GM12878 (cell line): Measurements from ENCODE around the gene CCDC137. TPM values are rescaled to one million over a fixed set of nuclear protein-coding genes. Genes with fewer than 3 reads are reported as not detected.

Source experiments
- ATAC-seq: fragments of 200-7000 bp; cut with Tn5 transposase; 3 replicates; pipeline ENCODE4 v1.9.1; 2020; ENCODE audit warnings: mild to moderate bottlenecking, moderate library complexity
- BruUV-seq: library from RNA; stranded (reverse); fragments of 400-500 nt; replicated peaks from 2 replicates; lab custom pipeline; 2021; lab: Mats Ljungman, UMichigan
- CTCF ChIA-PET: fragments of 300-600 bp; sonication (Branson Sonifier 250); formaldehyde crosslinking; extraction: SDS; loops from one replicate; lab custom pipeline; 2021; ENCODE audit warnings: inconsistent platforms; lab: Yijun Ruan, JAX
- POLR2A ChIA-PET: fragments of 350-600 bp; formaldehyde crosslinking; extraction: SDS; loops from one replicate; lab custom pipeline; 2021; ENCODE audit warnings: inconsistent platforms; lab: Charles Lee
- RAD21 ChIA-PET: fragments of 300-600 bp; sonication (Branson Sonifier 250); formaldehyde crosslinking; loops from one replicate; lab custom pipeline; 2023; ENCODE audit warnings: antibody characterized with exemption; ENCODE audit not compliant: unreplicated experiment; lab: Charles Lee
- SMC1A ChIA-PET: fragments of 300-600 bp; sonication (Branson Sonifier 250); formaldehyde crosslinking; loops from one replicate; lab custom pipeline; 2023; ENCODE audit not compliant: unreplicated experiment, uncharacterized antibody; lab: Charles Lee
- DNase-seq: peaks from one replicate; pipeline ENCODE4 v3.0.0-alpha.2; 2011; ENCODE audit warnings: low read depth, low spot score
- FAIRE-seq: peaks from 3 replicates; lab custom pipeline; 2011; peaks lifted over from hg19 to GRCh38; lab: Jason Lieb, UNC
- H2AFZ ChIP-seq: 2 replicates; pipeline ENCODE4 v1.6.0; 2011; ENCODE audit warnings: low read depth, low read length, control low read depth; ENCODE audit not compliant: control insufficient read depth
- H3K27ac ChIP-seq: 2 replicates; pipeline ENCODE4 v1.5.1; 2011; ENCODE audit warnings: control low read depth; ENCODE audit not compliant: control insufficient read depth, insufficient read depth
- H3K27me3 ChIP-seq, 2 experiments: replicated peaks in 1 of 2; 2 replicates each; pipeline versions ENCODE4 v1.6.0 to v1.6.1; 2011; ENCODE audit warnings: low read length in 1 of 2; ENCODE audit not compliant: control insufficient read depth in 2 of 2, insufficient read depth in 2 of 2
- H3K36me3 ChIP-seq, 2 experiments: 2 replicates each; pipeline ENCODE4 v1.5.1; 2011; ENCODE audit warnings: low read length in 1 of 2; ENCODE audit not compliant: control insufficient read depth in 2 of 2, insufficient read depth in 2 of 2
- H3K4me1 ChIP-seq: 2 replicates; pipeline ENCODE4 v1.6.1; 2011; ENCODE audit warnings: mild to moderate bottlenecking, low read length, moderate library complexity, mixed read lengths; ENCODE audit not compliant: control insufficient read depth, insufficient read depth
- H3K4me2 ChIP-seq: 2 replicates; pipeline ENCODE4 v1.6.0; 2011; ENCODE audit warnings: control low read depth; ENCODE audit not compliant: control insufficient read depth, insufficient read depth
- H3K4me3 ChIP-seq: fragments of 200-600 bp; sonication (generic); 2 replicates; pipeline ENCODE4 v1.5.1; 2016
- H3K79me2 ChIP-seq: 2 replicates; pipeline ENCODE4 v1.6.0; 2011; ENCODE audit warnings: low read length; ENCODE audit not compliant: control insufficient read depth, insufficient read depth
- H3K9ac ChIP-seq: 2 replicates; pipeline ENCODE4 v1.8.0; 2011; ENCODE audit warnings: low read length, control low read depth, mixed read lengths; ENCODE audit not compliant: control insufficient read depth, insufficient read depth
- H3K9me3 ChIP-seq: replicated peaks from 3 replicates; pipeline ENCODE4 v1.5.1; 2011; ENCODE audit warnings: mild to moderate bottlenecking, low read length; ENCODE audit not compliant: control insufficient read depth, insufficient read depth
- H4K20me1 ChIP-seq: 2 replicates; pipeline ENCODE4 v1.6.0; 2011; ENCODE audit not compliant: control insufficient read depth, insufficient read depth
- ASH2L ChIP-seq: fragments of 300-600, 200-600 bp; sonication (generic); IDR thresholded peaks from 2 replicates; pipeline ENCODE4 v1.6.1; 2017; ENCODE audit warnings: low read depth, mild to moderate bottlenecking, borderline replicate concordance
- ATF3 ChIP-seq: IDR thresholded peaks from 2 replicates; pipeline ENCODE4 v1.6.1; 2011; ENCODE audit warnings: low read depth, mild to moderate bottlenecking, low read length, moderate library complexity, borderline replicate concordance; ENCODE audit errors: extremely low read depth
- ATF7 ChIP-seq: fragments of 450-650 bp; IDR thresholded peaks from 2 replicates; pipeline ENCODE4 v1.6.1; 2016; ENCODE audit warnings: low read depth, mild to moderate bottlenecking
- CREM ChIP-seq: IDR thresholded peaks from 2 replicates; pipeline ENCODE4 v1.6.1; 2014; ENCODE audit warnings: antibody characterized with exemption, low read depth
- EP300 ChIP-seq, 2 experiments: fragments of 150-350 bp in 1 of 2; IDR thresholded peaks; 2 replicates each; pipeline ENCODE4 v1.6.1; 2011 to 2012; ENCODE audit warnings: low read depth in 2 of 2, low read length in 2 of 2, borderline replicate concordance in 1 of 2, improper control_type of control experiment in 1 of 2, inconsistent platforms in 1 of 2; ENCODE audit not compliant: control insufficient read depth in 1 of 2
- HDAC2 ChIP-seq: fragments of 200-600 bp; sonication (generic); IDR thresholded peaks from 2 replicates; pipeline ENCODE4 v1.6.1; 2017
- HDAC6 ChIP-seq: fragments of 200-600 bp; sonication (generic); IDR thresholded peaks from one replicate; pipeline ENCODE4 v1.8.0; 2017; ENCODE audit warnings: antibody characterized with exemption; ENCODE audit not compliant: unreplicated experiment
- IRF5 ChIP-seq: fragments of 450-650 bp; IDR thresholded peaks from 2 replicates; pipeline ENCODE4 v1.6.1; 2017; ENCODE audit warnings: borderline replicate concordance
- NRF1 ChIP-seq: conservative IDR thresholded peaks from 2 replicates; pipeline ENCODE4 v1.6.1; 2011; ENCODE audit warnings: mild to moderate bottlenecking, low read depth, low read length, improper control_type of control experiment
- PBX3 ChIP-seq: IDR thresholded peaks from 2 replicates; pipeline ENCODE4 v1.6.1; 2011; ENCODE audit warnings: mild to moderate bottlenecking, low read depth, low read length, moderate library complexity; ENCODE audit not compliant: insufficient replicate concordance
- SRF ChIP-seq, 2 experiments: IDR thresholded peaks; 2 replicates each; pipeline ENCODE4 v1.6.1; 2011; ENCODE audit warnings: low read depth in 2 of 2, low read length in 2 of 2, mild to moderate bottlenecking in 1 of 2, moderate library complexity in 1 of 2
- TAF1 ChIP-seq: IDR thresholded peaks from 2 replicates; pipeline ENCODE4 v1.6.1; 2011; ENCODE audit warnings: mild to moderate bottlenecking, low read depth, low read length, borderline replicate concordance
- ZBTB4 ChIP-seq: fragments of 450-650 bp; formaldehyde crosslinking; IDR thresholded peaks from 2 replicates; pipeline ENCODE4 v1.4.0; 2022; ENCODE audit warnings: mild to moderate bottlenecking, moderate library complexity
- ZNF622 ChIP-seq: fragments of 450-650 bp; IDR thresholded peaks from 2 replicates; pipeline ENCODE4 v1.6.1; 2017; ENCODE audit warnings: mild to moderate bottlenecking, inconsistent platforms
- WGBS: methylation state at CpG from one replicate; pipeline ENCODE4 v1.1.6; 2016; ENCODE audit warnings: low lambda C conversion rate; ENCODE audit not compliant: insufficient replicate concordance, insufficient coverage; ENCODE audit errors: missing lambda C conversion rate; 5-methylcytosine and 5-hydroxymethylcytosine counted together
- in situ Hi-C: fragments of 300-500 bp; cut with MboI; formaldehyde crosslinking; loops from 9 replicates; pipeline ENCODE4 v1.14.3; 2018; ENCODE audit warnings: mixed read lengths
- intact Hi-C: fragments of 100-400 bp; cut with micrococcal nuclease; formaldehyde crosslinking; loops from one replicate; pipeline ENCODE4 v1.14.2; 2022; ENCODE audit not compliant: unreplicated experiment
- polyA plus RNA-seq, 11 experiments: library from polyadenylated mRNA; depleted of rRNA in 4 of 11; unstranded in 6 of 11; stranded (reverse) in 5 of 11; fragments of >200 nt; fragmentation: Nextera tagmentation in 4 of 11; fragmentation: Illumina TruSeq in 1 of 11; extraction: Ambion mirVana in 4 of 11; extraction: Trizol in 1 of 11; gene quantifications; 1 replicate in 1 of 11; 2 replicates in 10 of 11; pipeline versions ENCODE4 v1.2.1 to v1.2.3, GENCODE V29; 2011 to 2016; ENCODE audit warnings: inconsistent platforms in 2 of 11, missing spikeins in 2 of 11, low read depth in 1 of 11
- total RNA-seq, 4 experiments: library from RNA; depleted of rRNA in 3 of 4; stranded (reverse); fragments of >200 nt in 3 of 4; fragmentation: Illumina TruSeq in 1 of 4; extraction: Trizol in 1 of 4; gene quantifications; 2 replicates each; pipeline versions ENCODE4 v1.2.1 to v1.2.3, GENCODE V29; 2013 to 2021

Gene CCDC137
- total and polyA plus RNA-seq, 10 of the 15 experiments (the other 5 are each of a cell fraction or from before 2014, with no cell fraction given): 2.2 to 45.4 (median 22.1) TPM

GRCh38 chr17:81683208-81683583 is 16.7 kb downstream of the CCDC137 start (continued):
- TF ChIP-seq ASH2L: no peak
- TF ChIP-seq, all 136 proteins: peak for 6

GRCh38 chr17:81683584-81684441 is 17.3 kb downstream of the CCDC137 start, which contains the start of the genes ARL16 and HGS:
Gene ARL16 (minus strand): TSS chr17:81683797. CDS start chr17:81683753, 44 bp downstream.
Gene HGS (plus strand): TSS chr17:81684011. CDS start chr17:81684067, 56 bp downstream.
- intact Hi-C loops (loop anchor here (2.0 kb wide), 1 partner anchor 19 kb away; the partner anchor contains the start of gene MRPL12), in situ Hi-C loops (no loop called here)
- peak within 1 kb of the TSS; percentile 97 for H3K4me2 ChIP-seq
- H2AFZ ChIP-seq: peak within 1 kb of the TSS; percentile 24
- BruUV-seq: no TSS peak
- H4K20me1 ChIP-seq: peaks cover 8% of the 10 kb centered on the region; the same call in 1 of the 2 replicates
- DNase-seq (peak; percentile 95), ATAC-seq (peak; percentile 99), FAIRE-seq (peak; percentile 97)
- RAD21 ChIA-PET: interaction anchor here (0.7 to 1.9 kb wide), 6 partner anchors 18 to 243 kb away, joined by 3 to 6 read pairs (median 4); partner anchors contain the start of gene MRPL12
- H3K4me3 ChIP-seq: peak within 1 kb of the TSS; percentile 95
- CTCF ChIA-PET: interaction anchor here (0.8 to 1.5 kb wide), 6 partner anchors 9 to 150 kb away, joined by 3 to 5 read pairs (median 4); no protein-coding TSS in a partner anchor
- under 1% methylated on average over 106 of the region's 112 CpGs for WGBS
- H3K4me1 ChIP-seq: peaks cover 11% of the 10 kb centered on the region
- H3K36me3 ChIP-seq: peaks cover 0 to 14% of the 10 kb centered on the region in 2 experiments; a peak in 3 of 4 replicates
- POLR2A ChIA-PET: interaction anchor here (0.5 to 4.0 kb wide), 10 partner anchors 16 to 133 kb away, joined by 3 to 32 read pairs (median 3); partner anchors contain the start of genes CCDC137 and MRPL12
- H3K27ac ChIP-seq: peak within 1 kb of the TSS; percentile 78
- no peaks in the 10 kb centered on the region for H3K27me3 ChIP-seq
- SMC1A ChIA-PET: no interaction called here
- peaks cover 38% of the 10 kb centered on the region for H3K79me2 ChIP-seq
- H3K9me3 ChIP-seq: no peaks in the 10 kb centered on the region
- peak within 1 kb of the TSS; percentile 95 for H3K9ac ChIP-seq
- TF ChIP-seq ATF3 (no peak), ATF7 (no peak), ZNF622 (no peak), TAF1 (peak; percentile 62; the same call in 1 of the 2 replicates), HDAC2 (no peak), PBX3 (peak; percentile 61), ZBTB4 (CRISPR knock-in tag) (no peak), IRF5 (no peak), EP300 (IDR thresholded peaks at IDR 0.05; ENCODE audit: borderline replicate concordance in 1 of 2, control insufficient read depth in 1 of 2, low read depth in 2 of 2, low read length in 2 of 2) (no peak), HDAC6 (no peak), CREM (peak; percentile 77), NRF1 (peak; percentile 67), SRF (IDR thresholded peaks at IDR 0.05; ENCODE audit: low read depth in 2 of 2, low read length in 2 of 2) (no peak)
